K562 treated with DMSO at 1 percent for 24 hours (cell line): ENCODE data around the gene BLTP3B. TPM values are rescaled to one million over a fixed set of nuclear protein-coding genes. Genes with fewer than 3 reads are reported as not detected.

Experiments used
- total RNA-seq: library from RNA; unstranded; fragments of 300-600 nt; gene quantifications from 2 replicates; pipeline ENCODE4 v1.2.3, GENCODE V29; 2022; ENCODE audit warnings: low read depth; ENCODE audit not compliant: insufficient read depth

Gene BLTP3B
- 6.7 and 8.4 TPM in 2 replicates for total RNA-seq

GRCh38 chr12:100142851-100143559, at the start of gene BLTP3B:
Gene BLTP3B (minus strand): TSS chr12:100142874. CDS start chr12:100142635, 239 bp downstream.

Other genes starting within 250 kb of the BLTP3B start
- gene ANKS1B, start 157.9 kb downstream of the BLTP3B start, total RNA-seq: not detected in 2 replicates
- gene ACTR6, start 57.9 kb upstream of the BLTP3B start, total RNA-seq: 17.2 and 24.6 TPM in 2 replicates
- 0.88 and 2.0 TPM in 2 replicates for gene DEPDC4, start 124.2 kb upstream of the BLTP3B start, total RNA-seq
- gene SCYL2, start 124.3 kb upstream of the BLTP3B start, total RNA-seq: 24.7 and 25.5 TPM in 2 replicates
- gene SLC17A8, start 214.2 kb upstream of the BLTP3B start, total RNA-seq: not detected in 2 replicates